Activated CD8-positive, alpha-beta T cell treated with anti-CD3 and anti-CD28 coated beads, Interleukin-2, amount 10 ng/mL, durations not matched to agents 7 days and 5 days (primary cell): ENCODE data around the gene NADSYN1. TPM values are rescaled to one million over a fixed set of nuclear protein-coding genes. Genes with fewer than 3 reads are reported as not detected.
"Not testable (repeated sequence)": the region's sequence is repeated elsewhere in the genome, so short reads cannot be mapped to it uniquely, and the experiment has no call there.

Experiments used
- ATAC-seq: fragments of 150-1000 bp; cut with Tn5 transposase; one replicate; pipeline ENCODE4 v1.10.0; 2021; ENCODE audit warnings: moderate library complexity
- CTCF ChIA-PET: fragments of 350-600 bp; sonication (Branson Sonifier 250); formaldehyde crosslinking; loops from one replicate; lab custom pipeline; 2021; ENCODE audit warnings: antibody characterized with exemption; lab: Charles Lee
- POLR2A ChIA-PET: fragments of 350-600 bp; sonication (Branson Sonifier 250); formaldehyde crosslinking; loops from one replicate; lab custom pipeline; 2021; ENCODE audit warnings: antibody characterized with exemption; lab: Charles Lee
- DNase-seq: peaks from one replicate; pipeline ENCODE4 v3.0.0-alpha.2; 2020
- H3K27ac Mint-ChIP-seq: one replicate; pipeline ENCODE4 v1.8.0; 2021; ENCODE audit warnings: mild to moderate bottlenecking, mixed read lengths
- H3K27me3 Mint-ChIP-seq: one replicate; pipeline ENCODE4 v1.8.0; 2021; ENCODE audit warnings: low read depth, mixed read lengths
- H3K36me3 Mint-ChIP-seq: one replicate; pipeline ENCODE4 v1.8.0; 2021; ENCODE audit warnings: low read depth, mixed read lengths
- H3K4me1 Mint-ChIP-seq: one replicate; pipeline ENCODE4 v1.8.0; 2021; ENCODE audit warnings: low read depth, mixed read lengths
- H3K4me3 Mint-ChIP-seq: one replicate; pipeline ENCODE4 v1.8.0; 2021; ENCODE audit warnings: mild to moderate bottlenecking, mixed read lengths
- H3K9me3 Mint-ChIP-seq: one replicate; pipeline ENCODE4 v1.8.0; 2022; ENCODE audit warnings: mixed read lengths; ENCODE audit not compliant: insufficient read depth
- total RNA-seq, 2 experiments: library from RNA; stranded (reverse); gene quantifications; one replicate each; pipeline ENCODE4 v1.2.3, GENCODE V29; 2021

Gene NADSYN1
- total RNA-seq, 2 experiments from 2014 or later: 118 to 127 TPM

- no peak for ATAC-seq
- Mint-ChIP-seq H3K4me1 (no peaks in the 10 kb centered on the region), H3K9me3 (no peaks in the 10 kb centered on the region), H3K4me3 (no peak overlapping the region), H3K27ac (no peak overlapping the region), H3K36me3 (no peaks in the 10 kb centered on the region), H3K27me3 (peaks cover 8% of the 10 kb centered on the region)
- DNase-seq: no peak
- ChIA-PET POLR2A (no interaction called here), CTCF (no interaction called here)
Observed at GRCh38 chr11:71530602-71531001, 77.6 kb downstream of the NADSYN1 start.

DNA sequence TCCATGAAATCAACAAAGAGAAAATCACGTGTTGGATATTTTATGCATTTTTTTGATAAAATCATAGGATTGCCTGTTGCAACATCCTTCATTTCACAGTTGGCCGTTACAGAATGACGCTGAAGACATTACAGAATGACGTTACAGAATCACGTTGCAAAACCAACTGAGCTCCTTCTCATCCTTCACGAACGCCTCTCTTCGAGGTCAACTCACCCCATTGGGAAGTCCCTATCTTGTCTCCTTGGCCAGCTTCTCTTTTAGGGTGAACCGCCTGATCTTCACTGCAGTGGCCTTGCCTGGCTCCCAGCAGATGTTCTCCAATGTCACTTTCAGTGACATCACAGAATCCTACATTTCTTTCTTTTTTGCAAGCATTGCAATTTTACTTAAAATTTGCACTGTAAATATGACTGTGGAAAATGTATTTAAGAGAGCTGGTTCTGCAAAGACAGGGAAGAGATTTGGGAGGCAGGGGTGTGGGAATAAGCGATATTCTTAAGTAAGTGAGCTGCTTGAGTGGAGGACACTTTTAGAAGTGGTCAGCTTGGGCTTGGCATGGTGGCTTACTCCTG is 79.1 kb downstream of the NADSYN1 start:
- Mint-ChIP-seq H3K27me3 (peaks cover 6% of the 10 kb centered on the region), H3K27ac (no peak overlapping the region), H3K4me1 (no peaks in the 10 kb centered on the region), H3K4me3 (no peak overlapping the region), H3K9me3 (no peaks in the 10 kb centered on the region), H3K36me3 (no peaks in the 10 kb centered on the region)
- POLR2A ChIA-PET: no interaction called here
- CTCF ChIA-PET: no interaction called here
- ATAC-seq (no peak), DNase-seq (no peak)

DNA sequence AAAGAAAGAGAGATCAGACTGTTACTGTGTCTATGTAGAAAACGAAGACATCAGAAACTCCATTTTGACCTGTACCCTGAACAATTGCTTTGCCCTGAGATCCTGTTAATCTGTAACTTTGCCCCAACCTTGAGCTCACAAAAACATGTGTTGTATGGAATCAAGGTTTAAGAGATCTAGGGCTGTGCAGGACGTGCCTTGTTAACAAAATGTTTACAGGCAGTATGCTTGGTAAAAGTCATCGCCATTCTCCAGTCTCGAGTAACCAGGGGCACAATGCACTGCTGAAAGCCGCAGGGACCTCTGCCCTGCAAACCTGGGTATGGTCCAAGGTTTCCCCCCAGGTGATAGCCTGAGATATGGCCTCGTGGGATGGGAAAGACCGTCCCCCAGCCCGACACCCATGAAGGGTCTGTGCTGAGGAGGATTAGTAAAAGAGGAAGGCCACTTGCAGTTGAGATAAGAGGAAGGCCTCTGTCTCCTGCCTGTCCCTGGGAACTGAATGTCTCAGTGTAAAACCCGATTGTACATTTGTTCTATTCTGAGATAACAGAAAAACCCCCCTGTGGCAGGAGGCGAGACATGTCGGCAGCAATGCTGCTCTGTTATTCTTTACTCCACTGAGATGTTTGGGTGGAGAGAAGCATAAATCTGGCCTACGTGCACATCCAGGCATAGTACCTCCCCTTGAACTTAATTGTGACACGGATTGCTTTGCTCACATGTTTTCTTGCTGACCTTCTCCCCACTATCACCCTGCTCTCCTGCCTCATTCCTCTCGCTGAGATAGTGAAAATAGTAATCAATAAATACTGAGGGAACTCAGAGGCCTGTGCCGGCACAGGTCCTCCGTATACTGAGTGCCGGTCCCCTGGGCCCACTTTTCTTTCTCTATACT is 82.0 kb downstream of the NADSYN1 start:
- CTCF ChIA-PET, H3K27me3 Mint-ChIP-seq, H3K36me3 Mint-ChIP-seq, H3K9me3 Mint-ChIP-seq, DNase-seq, POLR2A ChIA-PET, ATAC-seq, H3K27ac Mint-ChIP-seq, H3K4me3 Mint-ChIP-seq, H3K4me1 Mint-ChIP-seq: not testable (repeated sequence)

GRCh38 chr11:71535825-71536224 is 82.8 kb downstream of the NADSYN1 start:
- Mint-ChIP-seq H3K27me3 (peaks cover 2% of the 10 kb centered on the region), H3K4me1 (no peaks in the 10 kb centered on the region), H3K27ac (no peak overlapping the region), H3K36me3 (no peaks in the 10 kb centered on the region), H3K9me3 (no peaks in the 10 kb centered on the region), H3K4me3 (no peak overlapping the region)
- DNase-seq (no peak), ATAC-seq (no peak)
- ChIA-PET CTCF (no interaction called here), POLR2A (no interaction called here)

- H3K36me3 Mint-ChIP-seq: no peaks in the 10 kb centered on the region
- no peaks in the 10 kb centered on the region for H3K27me3 Mint-ChIP-seq
- ChIA-PET POLR2A (no interaction called here), CTCF (no interaction called here)
- ATAC-seq (no peak), DNase-seq (no peak)
- H3K4me1 Mint-ChIP-seq: no peaks in the 10 kb centered on the region
- no peaks in the 10 kb centered on the region for H3K9me3 Mint-ChIP-seq
- no peak overlapping the region for H3K27ac Mint-ChIP-seq
- H3K4me3 Mint-ChIP-seq: no peak overlapping the region
Observed at GRCh38 chr11:71537537-71537936, 84.5 kb downstream of the NADSYN1 start.

DNA sequence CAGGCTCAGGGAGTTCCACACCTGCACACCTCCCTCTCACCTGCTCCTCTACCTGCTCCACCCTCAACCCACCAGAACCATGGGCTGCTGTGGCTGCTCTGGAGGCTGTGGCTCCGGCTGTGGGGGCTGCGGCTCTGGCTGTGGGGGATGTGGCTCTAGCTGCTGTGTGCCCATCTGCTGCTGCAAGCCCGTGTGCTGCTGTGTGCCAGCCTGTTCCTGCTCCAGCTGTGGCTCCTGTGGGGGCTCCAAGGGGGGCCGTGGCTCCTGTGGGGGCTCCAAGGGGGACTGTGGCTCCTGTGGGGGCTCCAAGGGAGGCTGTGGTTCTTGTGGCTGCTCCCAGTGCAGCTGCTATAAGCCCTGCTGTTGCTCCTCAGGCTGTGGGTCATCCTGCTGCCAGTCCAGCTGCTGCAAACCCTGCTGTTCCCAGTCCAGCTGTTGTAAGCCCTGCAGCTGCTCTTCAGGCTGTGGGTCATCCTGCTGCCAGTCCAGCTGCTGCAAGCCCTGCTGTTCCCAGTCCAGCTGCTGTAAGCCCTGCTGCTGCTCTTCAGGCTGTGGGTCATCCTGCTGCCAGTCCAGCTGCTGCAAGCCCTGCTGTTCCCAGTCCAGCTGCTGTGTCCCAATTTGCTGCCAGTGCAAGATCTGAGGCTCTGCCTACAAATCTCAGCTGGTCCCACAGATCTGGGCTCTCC is 85.1 kb downstream of the NADSYN1 start, which contains the start of gene KRTAP5-8:
Gene KRTAP5-8, plus strand, starts transcription at position 49 of the 689 bp plus-strand sequence. Its CDS starts 31 bp downstream, at position 80.
- CTCF ChIA-PET, H3K4me1 Mint-ChIP-seq, DNase-seq, POLR2A ChIA-PET, H3K27ac Mint-ChIP-seq, H3K36me3 Mint-ChIP-seq, H3K9me3 Mint-ChIP-seq, H3K4me3 Mint-ChIP-seq, H3K27me3 Mint-ChIP-seq, ATAC-seq: not testable (repeated sequence)

DNA sequence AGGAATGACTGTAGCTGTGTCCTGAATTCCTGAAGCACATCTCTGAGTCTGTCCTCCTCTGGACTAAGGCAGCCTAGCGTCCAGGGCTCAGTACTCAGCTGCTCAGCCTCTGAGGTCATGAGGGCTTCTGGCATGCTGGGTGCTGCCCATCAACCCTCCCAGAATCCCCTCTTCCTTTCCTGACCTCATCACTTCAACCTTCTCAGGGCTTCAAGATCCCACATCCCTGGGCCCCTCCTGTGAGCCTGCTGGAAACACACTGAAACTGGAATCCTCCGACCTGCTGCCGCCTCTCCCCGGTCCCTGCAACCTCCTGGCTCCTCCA is 85.6 kb downstream of the NADSYN1 start:
- no peak for DNase-seq
- ATAC-seq: no peak
- no peaks in the 10 kb centered on the region for H3K9me3 Mint-ChIP-seq

GRCh38 chr11:71539017-71539416 is 86.0 kb downstream of the NADSYN1 start:
- peaks cover 11% of the 10 kb centered on the region for H3K4me1 Mint-ChIP-seq
- no peaks in the 10 kb centered on the region for H3K27me3 Mint-ChIP-seq
- ATAC-seq (no peak), DNase-seq (no peak)
- H3K4me3 Mint-ChIP-seq: no peak overlapping the region
- no peaks in the 10 kb centered on the region for H3K36me3 Mint-ChIP-seq
- CTCF ChIA-PET: no interaction called here
- no peaks in the 10 kb centered on the region for H3K9me3 Mint-ChIP-seq
- H3K27ac Mint-ChIP-seq: no peak overlapping the region
- POLR2A ChIA-PET: no interaction called here

More for the DNA sequence above, 85.6 kb downstream of the NADSYN1 start:
- Mint-ChIP-seq H3K4me1 (peaks cover 7% of the 10 kb centered on the region), H3K4me3 (no peak overlapping the region), H3K27ac (no peak overlapping the region), H3K27me3 (no peaks in the 10 kb centered on the region), H3K36me3 (no peaks in the 10 kb centered on the region)
- POLR2A ChIA-PET: no interaction called here
- CTCF ChIA-PET: no interaction called here

- H3K27ac Mint-ChIP-seq, H3K27me3 Mint-ChIP-seq, ATAC-seq, H3K4me3 Mint-ChIP-seq, POLR2A ChIA-PET, H3K9me3 Mint-ChIP-seq, DNase-seq, CTCF ChIA-PET, H3K36me3 Mint-ChIP-seq: not testable (repeated sequence)
- H3K4me1 Mint-ChIP-seq: peaks cover 11% of the 10 kb centered on the region
Observed at GRCh38 chr11:71539971-71540370, 87.0 kb downstream of the NADSYN1 start.

- H3K36me3 Mint-ChIP-seq, H3K4me3 Mint-ChIP-seq, CTCF ChIA-PET, H3K27ac Mint-ChIP-seq, DNase-seq, H3K27me3 Mint-ChIP-seq, H3K9me3 Mint-ChIP-seq, POLR2A ChIA-PET, ATAC-seq: not testable (repeated sequence)
- H3K4me1 Mint-ChIP-seq: peaks cover 11% of the 10 kb centered on the region
Observed at GRCh38 chr11:71540521-71541304, 87.7 kb downstream of the NADSYN1 start.

GRCh38 chr11:71542382-71542781 is 89.4 kb downstream of the NADSYN1 start:
- Mint-ChIP-seq H3K36me3 (no peaks in the 10 kb centered on the region), H3K27me3 (no peaks in the 10 kb centered on the region), H3K27ac (no peak overlapping the region), H3K9me3 (no peaks in the 10 kb centered on the region), H3K4me1 (peaks cover 11% of the 10 kb centered on the region), H3K4me3 (no peak overlapping the region)
- ChIA-PET CTCF (no interaction called here), POLR2A (no interaction called here)
- ATAC-seq: no peak
- no peak for DNase-seq
